ENCODE results near the gene MUC2. TPM values are rescaled to one million over a fixed set of nuclear protein-coding genes. Genes with fewer than 3 reads are reported as not detected.

Gene MUC2
- total and polyA plus RNA-seq, 10 of the 15 experiments (the other 5 are each of a cell fraction or from before 2014, with no cell fraction given) = 0.23 TPM; not detected in 9

GRCh38 chr11:1112351-1113191, 37.9 kb downstream of the MUC2 start (continued):
- no peak for TF ChIP-seq PRDM15 (CRISPR knock-in tag; IDR thresholded peaks at IDR 0.05)
- no peak for TF ChIP-seq FOS (IDR thresholded peaks at IDR 0.05; ENCODE audit: borderline replicate concordance, extremely low read depth, insufficient read length)
- no peak for TF ChIP-seq EZH2 (IDR thresholded peaks at IDR 0.05; ENCODE audit: borderline replicate concordance, control insufficient read depth, low read depth, low read length)
- TF ChIP-seq RAD21 (IDR thresholded peaks at IDR 0.05; ENCODE audit: insufficient read depth, low read depth, low read length) = no peak
- TF ChIP-seq RUNX3 (IDR thresholded peaks at IDR 0.05; ENCODE audit: low read length) = no peak
- no peak for TF ChIP-seq BCL11A (IDR thresholded peaks at IDR 0.05; ENCODE audit: low read depth, low read length)
- no peak for TF ChIP-seq RCOR1 (conservative IDR thresholded peaks at IDR 0.05; ENCODE audit: low read depth, low read length)
- TF ChIP-seq TCF12 (IDR thresholded peaks at IDR 0.05; ENCODE audit: low read depth, low read length) = no peak
- no peak for TF ChIP-seq GABPA (IDR thresholded peaks at IDR 0.05; ENCODE audit: low read depth)
- no peak for TF ChIP-seq TARDBP (IDR thresholded peaks at IDR 0.05; ENCODE audit: borderline replicate concordance)
- TF ChIP-seq ZBTB11 (CRISPR knock-in tag; IDR thresholded peaks at IDR 0.05) = no peak
